Cardiac muscle cell (in vitro differentiated cells and primary cell): ENCODE data around the gene CNTRL. TPM values are rescaled to one million over a fixed set of nuclear protein-coding genes. Genes with fewer than 3 reads are reported as not detected.

Experiments
- DNase-seq, 2 donors: peaks; one replicate each; pipeline versions ENCODE4 v3.0.0 to v3.0.0-alpha.2; 2010 to 2017; ENCODE audit warnings: low read depth in 1 of 2, low spot score in 1 of 2
- H3K27ac ChIP-seq: fragments of 200-600 bp; sonication (generic); 2 replicates; pipeline ENCODE4 v1.5.1; 2016
- H3K27me3 ChIP-seq: fragments of 200-600 bp; sonication (generic); 2 replicates; pipeline ENCODE4 v1.6.0; 2016; ENCODE audit warnings: control low read depth
- H3K36me3 ChIP-seq: fragments of 200-600 bp; sonication (generic); 2 replicates; pipeline ENCODE4 v1.5.1; 2016; ENCODE audit warnings: control low read depth
- H3K4me1 ChIP-seq: fragments of 200-600 bp; sonication (generic); 2 replicates; pipeline ENCODE4 v1.8.1; 2017; ENCODE audit warnings: low read depth, mild to moderate bottlenecking, mixed run types
- H3K4me3 ChIP-seq: fragments of 200-600 bp; sonication (generic); 2 replicates; pipeline ENCODE4 v1.5.1; 2016; ENCODE audit warnings: mild to moderate bottlenecking
- H3K9me3 ChIP-seq: fragments of 200-600 bp; sonication (generic); 2 replicates; pipeline ENCODE4 v1.5.1; 2017; ENCODE audit warnings: low read depth, mild to moderate bottlenecking, control low read depth
- CTCF ChIP-seq: IDR thresholded peaks from 2 replicates; pipeline ENCODE4 v1.5.1; 2012; ENCODE audit warnings: low read depth, mild to moderate bottlenecking, low read length
- polyA plus RNA-seq: library from polyadenylated mRNA; unstranded; fragments of >200 nt; fragmentation: Nextera tagmentation; extraction: Ambion mirVana; gene quantifications from 2 replicates; pipeline ENCODE4 v1.2.1, GENCODE V29; 2016
- total RNA-seq: library from RNA; depleted of rRNA; stranded (reverse); fragments of >200 nt; gene quantifications from 2 replicates; pipeline ENCODE4 v1.2.3, GENCODE V29; 2016

CNTRL gene
- total and polyA plus RNA-seq, 2 experiments from 2014 or later, result 6.3 to 24.6 TPM

GRCh38 chr9:121191235-121191634 is 116.5 kb downstream of the CNTRL start:
- DNase-seq, result no peak
- no peak for TF ChIP-seq CTCF
- no peaks in the 10 kb centered on the region for H3K36me3 ChIP-seq
- no peak overlapping the region for H3K27ac ChIP-seq
- no peaks in the 10 kb centered on the region for H3K27me3 ChIP-seq
- no peaks in the 10 kb centered on the region for H3K9me3 ChIP-seq
- peaks cover 69% of the 10 kb centered on the region for H3K4me1 ChIP-seq
- no peak overlapping the region for H3K4me3 ChIP-seq

GRCh38 chr9:121192518-121192917 is 117.8 kb downstream of the CNTRL start:
- no peak overlapping the region for H3K4me3 ChIP-seq
- no peak overlapping the region for H3K27ac ChIP-seq
- H3K4me1 ChIP-seq, result peaks cover 64% of the 10 kb centered on the region
- no peak for TF ChIP-seq CTCF
- H3K27me3 ChIP-seq, result no peaks in the 10 kb centered on the region
- H3K36me3 ChIP-seq, result no peaks in the 10 kb centered on the region
- H3K9me3 ChIP-seq, result no peaks in the 10 kb centered on the region
- no peak for DNase-seq

GRCh38 chr9:121192959-121193640 is 118.3 kb downstream of the CNTRL start:
- Histone ChIP-seq H3K36me3 (no peaks in the 10 kb centered on the region), H3K27ac (no peak overlapping the region), H3K9me3 (no peaks in the 10 kb centered on the region), H3K4me1 (peaks cover 64% of the 10 kb centered on the region), H3K4me3 (no peak overlapping the region), H3K27me3 (no peaks in the 10 kb centered on the region)
- DNase-seq, result peak in 1 of 2 donors; percentile 24
- TF ChIP-seq CTCF, result no peak

- H3K4me1 ChIP-seq, result peaks cover 77% of the 10 kb centered on the region
- H3K27ac ChIP-seq, result no peak overlapping the region
- no peaks in the 10 kb centered on the region for H3K36me3 ChIP-seq
- DNase-seq, result no peak
- no peaks in the 10 kb centered on the region for H3K27me3 ChIP-seq
- H3K9me3 ChIP-seq, result no peaks in the 10 kb centered on the region
- no peak for TF ChIP-seq CTCF
- no peak overlapping the region for H3K4me3 ChIP-seq
These were observed 120.0 kb downstream of the CNTRL start for GRCh38 chr9:121194730-121195129.

GRCh38 chr9:121196389-121196788 is 121.6 kb downstream of the CNTRL start:
- no peak for TF ChIP-seq CTCF
- Histone ChIP-seq H3K36me3 (no peaks in the 10 kb centered on the region), H3K27ac (no peak overlapping the region), H3K9me3 (no peaks in the 10 kb centered on the region), H3K4me1 (peaks cover 70% of the 10 kb centered on the region), H3K27me3 (no peaks in the 10 kb centered on the region), H3K4me3 (no peak overlapping the region)
- DNase-seq, result no peak

- Histone ChIP-seq H3K36me3 (no peaks in the 10 kb centered on the region), H3K9me3 (no peaks in the 10 kb centered on the region), H3K27ac (no peak overlapping the region), H3K4me3 (no peak overlapping the region), H3K4me1 (peaks cover 64% of the 10 kb centered on the region), H3K27me3 (no peaks in the 10 kb centered on the region)
- TF ChIP-seq CTCF, result no peak
- DNase-seq, result no peak
These were observed 122.4 kb downstream of the CNTRL start for GRCh38 chr9:121197132-121197531.
